Bronchial epithelial cell (primary cell): ENCODE measurements around the gene RPL21. TPM values are rescaled to one million over a fixed set of nuclear protein-coding genes. Genes with fewer than 3 reads are reported as not detected.

Experiments
- DNase-seq: peaks from one replicate; pipeline ENCODE4 v3.0.0-alpha.2; 2010; ENCODE audit warnings: low read depth
- FAIRE-seq: peaks from 2 replicates; lab custom pipeline; 2011; peaks lifted over from hg19 to GRCh38; lab: Jason Lieb, UNC
- H3K27me3 ChIP-seq: 2 replicates; pipeline ENCODE4 v1.5.1; 2011; ENCODE audit warnings: low read length; ENCODE audit not compliant: control insufficient read depth, insufficient read depth
- H3K36me3 ChIP-seq: 2 replicates; pipeline ENCODE4 v1.5.1; 2011; ENCODE audit warnings: low read length; ENCODE audit not compliant: control insufficient read depth, insufficient read depth
- H3K4me3 ChIP-seq: 2 replicates; pipeline ENCODE4 v1.5.1; 2011; ENCODE audit warnings: mild to moderate bottlenecking, low read depth, low read length, control low read depth
- total RNA-seq: library from RNA; depleted of rRNA; stranded (reverse); fragments of >200 nt; gene quantifications from 2 replicates; pipeline ENCODE4 v1.2.1, GENCODE V29; 2014
- TF ChIP-seq, protein P1 (sequence below): IDR thresholded peaks from 2 replicates; pipeline ENCODE4 v1.5.1; 2011; ENCODE audit warnings: mild to moderate bottlenecking, moderate library complexity, low read length, control low read depth, inconsistent platforms; ENCODE audit not compliant: insufficient read depth, severe bottlenecking

Gene RPL21
- total RNA-seq, 1 donor from 2014 or later: 967 TPM

DNA sequence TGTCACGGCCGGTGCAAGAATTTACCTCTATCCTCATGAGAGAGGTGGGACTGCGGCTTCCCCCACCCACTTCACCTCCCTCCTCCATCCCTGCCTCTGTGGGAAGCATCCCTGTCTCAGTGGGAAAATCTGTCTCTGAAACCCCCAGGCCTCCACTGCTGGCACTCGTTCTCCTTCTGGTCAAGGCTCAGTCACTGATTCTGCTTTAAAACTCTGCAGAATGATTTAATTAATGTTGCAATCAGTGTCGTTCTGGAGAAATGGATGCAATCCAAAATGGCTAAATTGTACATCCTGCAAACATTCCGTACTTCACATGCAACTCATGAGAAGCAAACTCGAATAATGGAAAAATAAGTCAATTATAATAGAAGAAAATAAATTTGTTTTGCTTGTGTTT lies 24.8 kb downstream of the RPL21 start:
- Histone ChIP-seq H3K27me3 (no peaks in the 10 kb centered on the region), H3K4me3 (no peak overlapping the region), H3K36me3 (no peaks in the 10 kb centered on the region)
- TF ChIP-seq, protein P1, sequence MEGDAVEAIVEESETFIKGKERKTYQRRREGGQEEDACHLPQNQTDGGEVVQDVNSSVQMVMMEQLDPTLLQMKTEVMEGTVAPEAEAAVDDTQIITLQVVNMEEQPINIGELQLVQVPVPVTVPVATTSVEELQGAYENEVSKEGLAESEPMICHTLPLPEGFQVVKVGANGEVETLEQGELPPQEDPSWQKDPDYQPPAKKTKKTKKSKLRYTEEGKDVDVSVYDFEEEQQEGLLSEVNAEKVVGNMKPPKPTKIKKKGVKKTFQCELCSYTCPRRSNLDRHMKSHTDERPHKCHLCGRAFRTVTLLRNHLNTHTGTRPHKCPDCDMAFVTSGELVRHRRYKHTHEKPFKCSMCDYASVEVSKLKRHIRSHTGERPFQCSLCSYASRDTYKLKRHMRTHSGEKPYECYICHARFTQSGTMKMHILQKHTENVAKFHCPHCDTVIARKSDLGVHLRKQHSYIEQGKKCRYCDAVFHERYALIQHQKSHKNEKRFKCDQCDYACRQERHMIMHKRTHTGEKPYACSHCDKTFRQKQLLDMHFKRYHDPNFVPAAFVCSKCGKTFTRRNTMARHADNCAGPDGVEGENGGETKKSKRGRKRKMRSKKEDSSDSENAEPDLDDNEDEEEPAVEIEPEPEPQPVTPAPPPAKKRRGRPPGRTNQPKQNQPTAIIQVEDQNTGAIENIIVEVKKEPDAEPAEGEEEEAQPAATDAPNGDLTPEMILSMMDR: no peak
- FAIRE-seq: no peak
- no peak for DNase-seq

GRCh38 chr13:27279506-27279905 lies 28.1 kb downstream of the RPL21 start:
- Histone ChIP-seq H3K27me3 (no peaks in the 10 kb centered on the region), H3K36me3 (no peaks in the 10 kb centered on the region), H3K4me3 (no peak overlapping the region)
- TF ChIP-seq, protein P1: no peak
- FAIRE-seq (no peak), DNase-seq (no peak)

DNA sequence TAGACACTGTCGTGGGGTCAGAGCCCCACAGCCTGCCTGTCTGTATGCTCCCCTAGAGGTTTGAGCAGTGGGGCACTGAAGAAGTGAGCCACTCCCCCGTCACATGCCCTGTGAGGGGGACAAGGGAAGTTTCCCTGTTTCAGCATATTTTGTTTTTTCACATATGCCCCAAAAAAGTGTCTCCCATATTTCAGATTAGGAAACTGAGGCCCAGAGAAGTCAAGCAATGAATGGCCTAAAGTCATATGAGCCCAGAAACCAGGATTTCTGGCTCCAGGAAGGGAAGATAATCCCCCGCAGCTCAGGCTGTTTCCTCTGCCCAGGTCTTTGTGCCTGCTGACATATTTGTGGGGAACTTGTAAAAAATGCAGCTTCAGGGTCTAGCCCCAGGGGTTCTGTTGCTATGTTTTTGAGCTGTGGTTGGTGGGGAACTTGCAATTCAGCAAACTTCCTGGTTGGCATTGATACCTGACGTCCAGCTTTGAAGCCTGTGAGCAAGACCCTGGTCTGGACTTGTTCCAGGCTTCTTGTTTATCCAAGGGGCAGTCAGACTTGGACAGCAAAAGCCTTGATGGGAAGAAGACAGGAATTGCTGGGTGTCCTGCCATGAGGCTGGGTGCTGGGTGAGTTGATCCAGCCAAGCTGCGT lies 28.8 kb downstream of the RPL21 start:
- H3K4me3 ChIP-seq: no peak overlapping the region
- DNase-seq (no peak), FAIRE-seq (no peak)
- TF ChIP-seq, protein P1: no peak
- no peaks in the 10 kb centered on the region for H3K27me3 ChIP-seq
- no peaks in the 10 kb centered on the region for H3K36me3 ChIP-seq

DNA sequence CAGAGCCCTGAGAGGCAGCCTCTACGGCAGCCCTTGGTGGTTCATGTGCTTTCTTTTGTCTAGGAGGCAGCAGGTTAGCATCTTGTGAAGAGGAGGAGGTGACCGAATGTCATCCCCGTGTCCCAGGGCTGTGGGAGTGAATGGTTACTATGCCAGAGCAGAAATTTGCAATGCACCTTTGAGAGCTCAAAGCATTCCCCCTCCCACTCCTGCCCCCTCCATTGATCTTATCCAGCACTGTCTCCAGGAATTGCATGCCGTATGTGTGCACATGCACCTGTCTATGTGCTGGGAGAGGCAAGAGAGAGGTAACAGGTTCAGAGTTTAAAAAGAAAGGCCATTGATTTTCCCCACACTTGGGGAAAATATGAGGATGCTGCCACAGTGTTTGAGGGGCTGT lies 29.5 kb downstream of the RPL21 start:
- Histone ChIP-seq H3K27me3 (no peaks in the 10 kb centered on the region), H3K36me3 (no peaks in the 10 kb centered on the region), H3K4me3 (no peak overlapping the region)
- DNase-seq (no peak), FAIRE-seq (no peak)
- TF ChIP-seq, protein P1: no peak

DNA sequence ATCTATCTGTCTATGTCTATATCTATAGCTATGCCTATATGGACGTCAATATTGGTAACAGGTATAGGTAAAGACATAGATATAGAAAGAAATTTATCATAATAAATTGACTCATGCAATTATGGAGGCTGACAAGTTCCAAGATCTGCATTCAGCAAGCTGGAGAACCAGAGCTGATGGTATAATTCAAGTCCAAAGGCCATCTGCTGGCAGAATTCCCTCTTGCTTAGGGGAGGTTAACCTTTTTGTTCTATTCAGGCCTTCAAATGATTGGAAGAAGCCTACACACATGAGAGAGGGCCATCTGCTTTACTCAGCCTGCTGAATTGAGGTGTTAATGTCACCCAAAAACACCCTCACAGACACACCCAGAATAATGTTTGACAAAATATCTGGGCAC lies 30.1 kb downstream of the RPL21 start:
- no peaks in the 10 kb centered on the region for H3K27me3 ChIP-seq
- no peaks in the 10 kb centered on the region for H3K36me3 ChIP-seq
- DNase-seq: no peak
- TF ChIP-seq, protein P1: no peak
- no peak overlapping the region for H3K4me3 ChIP-seq
- FAIRE-seq: no peak
